RWPE2 (cell line): ENCODE data around the gene GRK6.

ENCODE experiments used
- ATAC-seq: fragments of 200-7000 bp; cut with Tn5 transposase; 3 replicates; pipeline ENCODE4 v1.9.1; 2021; ENCODE audit warnings: low read depth
- DNase-seq: peaks from one replicate; pipeline ENCODE4 v3.0.0-alpha.2; 2020; ENCODE audit warnings: low spot score
- H3K27ac ChIP-seq: fragments of 450-650 bp; 2 replicates; pipeline ENCODE4 v1.5.1; 2017; ENCODE audit warnings: mild to moderate bottlenecking; ENCODE audit not compliant: poor library complexity, severe bottlenecking
- H3K27me3 ChIP-seq: fragments of 250-450 bp; sonication (Bioruptor Pico); 2 replicates; pipeline ENCODE4 v1.5.1; 2021; ENCODE audit warnings: mild to moderate bottlenecking, moderate library complexity; ENCODE audit not compliant: insufficient read depth, poor library complexity, severe bottlenecking
- H3K36me3 ChIP-seq: fragments of 250-450 bp; sonication (Bioruptor Pico); 2 replicates; pipeline ENCODE4 v1.5.1; 2020; ENCODE audit warnings: low read depth, mild to moderate bottlenecking, moderate library complexity
- H3K4me1 ChIP-seq: fragments of 250-450 bp; sonication (Bioruptor Pico); 2 replicates; pipeline ENCODE4 v1.5.1; 2021; ENCODE audit warnings: mild to moderate bottlenecking, moderate library complexity; ENCODE audit not compliant: insufficient read depth, poor library complexity, severe bottlenecking
- H3K4me3 ChIP-seq: fragments of 250-450 bp; sonication (Bioruptor Pico); 2 replicates; pipeline ENCODE4 v1.5.1; 2021; ENCODE audit warnings: mild to moderate bottlenecking, moderate library complexity; ENCODE audit not compliant: severe bottlenecking
- H3K9me3 ChIP-seq: fragments of 250-450 bp; sonication (Bioruptor Pico); 2 replicates; pipeline ENCODE4 v1.5.1; 2021; ENCODE audit warnings: mild to moderate bottlenecking, moderate library complexity; ENCODE audit not compliant: severe bottlenecking
- TF ChIP-seq, protein P1 (sequence below): fragments of 450-650 bp; IDR thresholded peaks from one replicate; pipeline ENCODE4 v1.5.1; 2017; ENCODE audit warnings: mild to moderate bottlenecking, moderate library complexity; ENCODE audit not compliant: poor library complexity, severe bottlenecking

GRK6 gene

DNA sequence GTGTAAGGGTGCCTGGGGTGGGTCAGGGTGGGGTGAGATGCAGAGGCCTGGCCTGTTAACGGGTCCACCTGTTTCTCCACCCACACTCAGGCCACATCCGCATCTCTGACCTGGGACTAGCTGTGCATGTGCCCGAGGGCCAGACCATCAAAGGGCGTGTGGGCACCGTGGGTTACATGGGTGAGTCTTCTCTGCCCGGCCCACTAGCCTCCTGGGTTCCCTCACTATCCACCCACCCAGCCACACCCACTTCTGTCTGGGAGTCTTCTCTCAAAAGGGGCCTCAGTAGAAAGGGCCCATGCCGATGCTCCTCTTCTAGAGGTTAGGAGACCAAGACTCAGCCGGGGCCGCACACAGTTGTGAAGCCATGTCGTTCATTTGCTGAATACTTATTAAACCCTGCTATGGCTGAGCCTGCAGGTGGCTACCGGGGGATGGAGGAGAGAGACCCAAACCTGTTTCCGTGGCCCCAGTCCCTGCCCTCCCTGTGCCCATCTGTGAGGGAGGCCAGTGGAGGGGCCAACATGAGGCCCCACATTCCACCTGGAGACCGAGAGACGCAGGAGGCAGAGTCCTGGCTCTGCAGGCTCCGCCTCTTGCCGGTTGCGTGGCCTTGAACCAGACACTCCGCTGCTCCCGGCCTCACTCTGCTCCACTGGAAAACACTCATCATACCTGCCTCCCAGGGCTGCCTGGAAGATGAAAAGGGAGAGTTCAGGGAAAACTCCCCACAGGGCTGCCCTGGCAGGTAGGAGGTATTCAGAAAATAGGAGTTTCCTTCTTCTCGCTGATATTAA is 8.7 kb downstream of the GRK6 start:
- no peak overlapping the region for H3K27ac ChIP-seq

GRCh38 chr5:177435847-177436536 is 9.5 kb downstream of the GRK6 start:
- DNase-seq = peak; percentile 78
- H3K4me1 ChIP-seq = no peaks in the 10 kb centered on the region
- ATAC-seq = no peak
- TF ChIP-seq, protein P1, sequence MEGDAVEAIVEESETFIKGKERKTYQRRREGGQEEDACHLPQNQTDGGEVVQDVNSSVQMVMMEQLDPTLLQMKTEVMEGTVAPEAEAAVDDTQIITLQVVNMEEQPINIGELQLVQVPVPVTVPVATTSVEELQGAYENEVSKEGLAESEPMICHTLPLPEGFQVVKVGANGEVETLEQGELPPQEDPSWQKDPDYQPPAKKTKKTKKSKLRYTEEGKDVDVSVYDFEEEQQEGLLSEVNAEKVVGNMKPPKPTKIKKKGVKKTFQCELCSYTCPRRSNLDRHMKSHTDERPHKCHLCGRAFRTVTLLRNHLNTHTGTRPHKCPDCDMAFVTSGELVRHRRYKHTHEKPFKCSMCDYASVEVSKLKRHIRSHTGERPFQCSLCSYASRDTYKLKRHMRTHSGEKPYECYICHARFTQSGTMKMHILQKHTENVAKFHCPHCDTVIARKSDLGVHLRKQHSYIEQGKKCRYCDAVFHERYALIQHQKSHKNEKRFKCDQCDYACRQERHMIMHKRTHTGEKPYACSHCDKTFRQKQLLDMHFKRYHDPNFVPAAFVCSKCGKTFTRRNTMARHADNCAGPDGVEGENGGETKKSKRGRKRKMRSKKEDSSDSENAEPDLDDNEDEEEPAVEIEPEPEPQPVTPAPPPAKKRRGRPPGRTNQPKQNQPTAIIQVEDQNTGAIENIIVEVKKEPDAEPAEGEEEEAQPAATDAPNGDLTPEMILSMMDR = no peak
- no peaks in the 10 kb centered on the region for H3K9me3 ChIP-seq
- no peak overlapping the region for H3K27ac ChIP-seq
- no peaks in the 10 kb centered on the region for H3K27me3 ChIP-seq
- H3K36me3 ChIP-seq = peaks cover 69% of the 10 kb centered on the region
- no peak overlapping the region for H3K4me3 ChIP-seq

More for the DNA sequence above, 8.7 kb downstream of the GRK6 start:
- H3K4me3 ChIP-seq = no peak overlapping the region
- H3K4me1 ChIP-seq = no peaks in the 10 kb centered on the region
- no peaks in the 10 kb centered on the region for H3K9me3 ChIP-seq
- peak; percentile 73 for DNase-seq
- H3K27me3 ChIP-seq = no peaks in the 10 kb centered on the region
- TF ChIP-seq, protein P1 = no peak
- H3K36me3 ChIP-seq = peaks cover 76% of the 10 kb centered on the region
- no peak for ATAC-seq

DNA sequence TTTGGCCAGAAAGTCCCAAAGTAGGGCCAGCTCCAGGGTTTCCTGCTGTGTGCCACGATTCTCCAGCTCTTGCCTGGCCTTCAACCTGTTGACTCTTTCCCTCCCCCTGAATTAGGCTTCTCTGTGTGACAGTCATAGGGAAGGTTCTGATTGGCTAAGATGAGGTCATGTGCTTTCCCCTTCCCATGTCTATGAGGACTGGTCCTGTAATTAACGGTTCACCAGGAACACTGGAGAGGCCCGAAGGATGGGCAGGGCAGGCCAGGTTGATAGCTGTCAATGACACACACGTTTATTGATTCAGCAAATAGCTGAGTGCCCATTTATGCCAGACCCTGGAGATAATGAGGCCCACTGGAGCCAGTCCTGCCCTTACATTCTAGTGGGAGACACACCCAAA is 11.1 kb downstream of the GRK6 start:
- Histone ChIP-seq H3K4me3 (no peak overlapping the region), H3K27me3 (no peaks in the 10 kb centered on the region), H3K4me1 (no peaks in the 10 kb centered on the region), H3K27ac (no peak overlapping the region), H3K36me3 (peaks cover 53% of the 10 kb centered on the region), H3K9me3 (no peaks in the 10 kb centered on the region)
- no peak for DNase-seq
- TF ChIP-seq, protein P1 = no peak
- ATAC-seq = no peak

DNA sequence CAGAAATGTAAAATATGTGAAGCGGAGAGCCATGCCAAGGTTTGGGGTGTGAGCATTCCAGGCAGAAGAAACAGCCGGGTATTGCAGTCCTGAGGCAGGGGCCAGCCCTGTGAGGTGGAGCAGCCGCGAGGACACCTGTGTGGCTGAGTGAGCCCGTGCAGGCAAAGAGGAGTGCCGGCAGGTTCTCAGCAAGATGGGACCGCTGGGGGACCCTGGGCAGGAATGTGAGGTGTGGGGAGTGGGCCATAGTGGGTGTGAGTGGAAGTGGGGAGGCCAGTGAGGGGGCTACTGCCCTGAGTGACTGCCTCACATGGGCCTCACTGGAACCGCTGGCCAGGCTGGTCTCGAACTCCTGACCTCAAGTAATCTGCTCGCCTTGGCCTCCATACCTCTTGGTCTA is 12.0 kb downstream of the GRK6 start:
- Histone ChIP-seq H3K27ac (no peak overlapping the region), H3K36me3 (peaks cover 44% of the 10 kb centered on the region), H3K27me3 (no peaks in the 10 kb centered on the region), H3K4me1 (no peaks in the 10 kb centered on the region), H3K9me3 (no peaks in the 10 kb centered on the region), H3K4me3 (no peak overlapping the region)
- ATAC-seq = no peak
- TF ChIP-seq, protein P1 = no peak
- no peak for DNase-seq
